ENCODE results near the gene DDB1. TPM values are rescaled to one million over a fixed set of nuclear protein-coding genes. Genes with fewer than 3 reads are reported as not detected.

The DDB1 gene
- total and polyA plus RNA-seq, 2 of the 13 experiments (the other 11 are each of a cell fraction or from before 2014, with no cell fraction given) = 217 to 266 TPM

GRCh38 chr11:61380884-61381283 lies 48.0 kb upstream of the DDB1 start (continued):
- TF ChIP-seq KIAA2018 (CRISPR knock-in tag; IDR thresholded peaks at IDR 0.05; ENCODE audit: borderline replicate concordance) (no peak), ZFP91 (CRISPR knock-in tag; IDR thresholded peaks at IDR 0.05; ENCODE audit: borderline replicate concordance) (no peak), ZNF609 (CRISPR knock-in tag; IDR thresholded peaks at IDR 0.05; ENCODE audit: borderline replicate concordance) (no peak), KDM2A (CRISPR knock-in tag; IDR thresholded peaks at IDR 0.05; ENCODE audit: borderline replicate concordance, low read depth) (no peak), CEBPZ (IDR thresholded peaks at IDR 0.05; ENCODE audit: low read length) (no peak), HINFP (CRISPR knock-in tag; IDR thresholded peaks at IDR 0.05; ENCODE audit: low read depth) (no peak), ZNF317 (CRISPR knock-in tag; IDR thresholded peaks at IDR 0.05) (no peak), CCDC6 (CRISPR knock-in tag; IDR thresholded peaks at IDR 0.05) (no peak)
